ENCODE measurements around the gene SREBF1.
"Not testable (repeated sequence)": the region's sequence is repeated elsewhere in the genome, so short reads cannot be mapped to it uniquely, and the experiment has no call there.

Gene SREBF1

GRCh38 chr17:17808706-17809432 is 27.9 kb downstream of the SREBF1 start:
- DNase-seq (ENCODE audit: low spot score) = peak; percentile 92
- in situ Hi-C loops (cut with MboI; ENCODE audit: low pct_unique_long_range_greater_than_20kb, low sequenced_read_pairs, unreplicated experiment) = no loop called here
- TF ChIP-seq CTCF (IDR thresholded peaks at IDR 0.05; ENCODE audit: extremely low read depth, insufficient read depth, missing control alignments) = no peak

GRCh38 chr17:17808200-17808599 is 28.6 kb downstream of the SREBF1 start:
- in situ Hi-C loops (cut with MboI; ENCODE audit: low pct_unique_long_range_greater_than_20kb, low sequenced_read_pairs, unreplicated experiment) = not testable (repeated sequence)

GRCh38 chr17:17807440-17807839 is 29.3 kb downstream of the SREBF1 start:
- in situ Hi-C loops (cut with MboI; ENCODE audit: low pct_unique_long_range_greater_than_20kb, low sequenced_read_pairs, unreplicated experiment) = no loop called here
- DNase-seq (ENCODE audit: low spot score) = no peak
- no peak for TF ChIP-seq CTCF (IDR thresholded peaks at IDR 0.05; ENCODE audit: extremely low read depth, insufficient read depth, missing control alignments)

More at GRCh38 chr17:17808200-17808599, 28.6 kb downstream of the SREBF1 start:
- not testable (repeated sequence) for DNase-seq (ENCODE audit: low spot score)

- no peak for DNase-seq (ENCODE audit: low spot score)
- TF ChIP-seq CTCF (IDR thresholded peaks at IDR 0.05; ENCODE audit: extremely low read depth, insufficient read depth, missing control alignments) = no peak
- in situ Hi-C loops (cut with MboI; ENCODE audit: low pct_unique_long_range_greater_than_20kb, low sequenced_read_pairs, unreplicated experiment) = no loop called here
Observed at GRCh38 chr17:17806611-17807274, 30.0 kb downstream of the SREBF1 start.

GRCh38 chr17:17806035-17806434 is 30.8 kb downstream of the SREBF1 start:
- DNase-seq (ENCODE audit: low spot score) = no peak
- TF ChIP-seq CTCF (IDR thresholded peaks at IDR 0.05; ENCODE audit: extremely low read depth, insufficient read depth, missing control alignments) = no peak
- in situ Hi-C loops (cut with MboI; ENCODE audit: low pct_unique_long_range_greater_than_20kb, low sequenced_read_pairs, unreplicated experiment) = no loop called here

- no peak for TF ChIP-seq CTCF (IDR thresholded peaks at IDR 0.05; ENCODE audit: extremely low read depth, insufficient read depth, missing control alignments)
- no peak for DNase-seq (ENCODE audit: low spot score)
- in situ Hi-C loops (cut with MboI; ENCODE audit: low pct_unique_long_range_greater_than_20kb, low sequenced_read_pairs, unreplicated experiment) = no loop called here
Observed at GRCh38 chr17:17805575-17805974, 31.2 kb downstream of the SREBF1 start.

GRCh38 chr17:17804007-17804406 is 32.8 kb downstream of the SREBF1 start:
- in situ Hi-C loops (cut with MboI; ENCODE audit: low pct_unique_long_range_greater_than_20kb, low sequenced_read_pairs, unreplicated experiment) = no loop called here
- DNase-seq (ENCODE audit: low spot score) = no peak
- no peak for TF ChIP-seq CTCF (IDR thresholded peaks at IDR 0.05; ENCODE audit: extremely low read depth, insufficient read depth, missing control alignments)
